ENCODE data around the gene KAZN. TPM values are rescaled to one million over a fixed set of nuclear protein-coding genes. Genes with fewer than 3 reads are reported as not detected.

KAZN gene
- polyA plus RNA-seq, 2 of the 4 experiments (the other 2 are of a cell fraction): 1.3 to 1.9 TPM

GRCh38 chr1:14733048-14733778 lies 134.7 kb downstream of the KAZN start:
- 91% methylated on average over 16 of the region's 21 CpGs for WGBS (ENCODE audit: missing lambda C conversion rate)
- no peak for DNase-seq (ENCODE audit: low read depth in 1 of 2, low spot score in 1 of 2)
- no peak for FAIRE-seq
- ATAC-seq: no peak
- TF ChIP-seq KDM1A (IDR thresholded peaks at IDR 0.05; ENCODE audit: low read depth): no peak
- Histone ChIP-seq H3K4me3 (no peak overlapping the region), H3K27ac (peak overlapping the region in 1 of 2 experiments; percentile 6; a peak in 1 of 6 replicates), H3K4me1 (peaks cover 3% of the 10 kb centered on the region; the same call in 1 of the 3 replicates), H3K9me3 (no peaks in the 10 kb centered on the region), H3K4me2 (no peak overlapping the region)
- ChIA-PET POLR2A (no interaction called here), CTCF (interaction anchor here (1.7 kb wide), 1 partner anchor 13 kb away, joined by 4 read pairs; no protein-coding TSS in a partner anchor)

- Histone ChIP-seq H3K4me3 (no peak overlapping the region), H3K4me2 (no peak overlapping the region), H3K9me3 (no peaks in the 10 kb centered on the region), H3K4me1 (peaks cover 3% of the 10 kb centered on the region; the same call in 1 of the 3 replicates), H3K27ac (0 out of 6 replicates have a peak overlapping the region, but pooled peaks of 1 of the 2 experiments have one; percentile 6)
- ChIA-PET POLR2A (no interaction called here), CTCF (interaction anchor here (1.7 kb wide), 1 partner anchor 13 kb away, joined by 4 read pairs; no protein-coding TSS in a partner anchor)
- no peak for FAIRE-seq
- 82% methylated on average over 9 of the region's 10 CpGs for WGBS (ENCODE audit: missing lambda C conversion rate)
- ATAC-seq: no peak
- DNase-seq (ENCODE audit: low read depth in 1 of 2, low spot score in 1 of 2): no peak
- TF ChIP-seq HOXB5 (CRISPR knock-in tag; IDR thresholded peaks at IDR 0.05): no peak
- TF ChIP-seq CHD4 (IDR thresholded peaks at IDR 0.05; ENCODE audit: borderline replicate concordance): no peak
- no peak for TF ChIP-seq HEYL (CRISPR knock-in tag; IDR thresholded peaks at IDR 0.05)
- TF ChIP-seq PHF8 (IDR thresholded peaks at IDR 0.05; ENCODE audit: borderline replicate concordance, low read depth): no peak
- no peak for TF ChIP-seq GATA3 (IDR thresholded peaks at IDR 0.05; ENCODE audit: borderline replicate concordance)
- no peak for TF ChIP-seq HDAC2 (IDR thresholded peaks at IDR 0.05)
- TF ChIP-seq PBX3 (IDR thresholded peaks at IDR 0.05): no peak
- TF ChIP-seq CBX2 (IDR thresholded peaks at IDR 0.05; ENCODE audit: borderline replicate concordance, low read depth): no peak
- TF ChIP-seq FOSB (CRISPR knock-in tag; IDR thresholded peaks at IDR 0.05): no peak
- TF ChIP-seq ZC3H11A (IDR thresholded peaks at IDR 0.05): no peak
- TF ChIP-seq EHMT2 (IDR thresholded peaks at IDR 0.05; ENCODE audit: low read depth): no peak
- no peak for TF ChIP-seq MAZ (IDR thresholded peaks at IDR 0.05; ENCODE audit: borderline replicate concordance, low read depth, low read length)
- TF ChIP-seq NFE2L2 (conservative IDR thresholded peaks at IDR 0.05; ENCODE audit: low read length): no peak
- TF ChIP-seq TP53 (CRISPR knock-in tag; IDR thresholded peaks at IDR 0.05): no peak
- TF ChIP-seq NR3C1 (IDR thresholded peaks at IDR 0.05): no peak
- TF ChIP-seq BCL3 (IDR thresholded peaks at IDR 0.05): no peak
- no peak for TF ChIP-seq CTCF (IDR thresholded peaks at IDR 0.05)
- TF ChIP-seq HOXA7 (CRISPR knock-in tag; IDR thresholded peaks at IDR 0.05): no peak
Measured at GRCh38 chr1:14733779-14734140, 135.3 kb downstream of the KAZN start.

- no peak for ATAC-seq
- Histone ChIP-seq H3K27ac (no peak overlapping the region), H3K4me1 (peaks cover 3% of the 10 kb centered on the region; the same call in 1 of the 3 replicates), H3K4me2 (no peak overlapping the region), H3K9me3 (no peaks in the 10 kb centered on the region), H3K4me3 (no peak overlapping the region)
- no peak for TF ChIP-seq JUNB (IDR thresholded peaks at IDR 0.05)
- no peak for TF ChIP-seq GATA3 (IDR thresholded peaks at IDR 0.05; ENCODE audit: borderline replicate concordance)
- no peak for TF ChIP-seq EP300 (IDR thresholded peaks at IDR 0.05)
- no peak for TF ChIP-seq PBX3 (IDR thresholded peaks at IDR 0.05)
- no peak for TF ChIP-seq JUN (IDR thresholded peaks at IDR 0.05)
- TF ChIP-seq EHF (CRISPR knock-in tag; IDR thresholded peaks at IDR 0.05): no peak
- no peak for TF ChIP-seq E2F6 (IDR thresholded peaks at IDR 0.05; ENCODE audit: borderline replicate concordance, low read depth)
- CTCF ChIA-PET: interaction anchor here (0.6 to 0.7 kb wide), 2 partner anchors 11 to 1005 kb away, joined by 3 to 4 read pairs; no protein-coding TSS in a partner anchor
- DNase-seq (ENCODE audit: low read depth in 1 of 2, low spot score in 1 of 2): no peak
- FAIRE-seq: no peak
- 77% methylated on average over 4 of the region's 4 CpGs for WGBS (ENCODE audit: missing lambda C conversion rate)
- POLR2A ChIA-PET: no interaction called here
Measured at GRCh38 chr1:14735841-14736240, 137.4 kb downstream of the KAZN start.

Data from A549 (cell line).